Coronary artery (tissue), 2 donors: ENCODE data around the gene KCND2.

Source experiments
- DNase-seq: peaks from one replicate; pipeline ENCODE4 v3.0.0-alpha.2; 2017; ENCODE audit warnings: low spot score
- H3K27ac ChIP-seq, 2 donors: fragments of 200-600 bp; sonication (generic); one replicate each; pipeline ENCODE4 v1.5.1; 2016 to 2019
- H3K4me3 ChIP-seq: fragments of 200-600 bp; sonication (generic); 2 replicates; pipeline ENCODE4 v1.5.1; 2016; ENCODE audit warnings: mild to moderate bottlenecking, moderate library complexity
- CTCF ChIP-seq: fragments of 200-600 bp; sonication (generic); IDR thresholded peaks from one replicate; pipeline ENCODE4 v1.5.1; 2019; ENCODE audit warnings: antibody characterized with exemption

Gene KCND2

GRCh38 chr7:120304674-120305073, 31.7 kb downstream of the KCND2 start:
- Histone ChIP-seq H3K27ac (no peak overlapping the region), H3K4me3 (no peak overlapping the region)
- DNase-seq: no peak
- no peak for TF ChIP-seq CTCF

GRCh38 chr7:120307991-120308545, 35.1 kb downstream of the KCND2 start:
- Histone ChIP-seq H3K27ac (no peak overlapping the region), H3K4me3 (no peak overlapping the region)
- no peak for DNase-seq
- TF ChIP-seq CTCF: no peak

- no peak for DNase-seq
- Histone ChIP-seq H3K27ac (no peak overlapping the region), H3K4me3 (no peak overlapping the region)
- no peak for TF ChIP-seq CTCF
Observed at GRCh38 chr7:120311028-120311788, 38.2 kb downstream of the KCND2 start.

- TF ChIP-seq CTCF: no peak
- DNase-seq: no peak
- H3K27ac ChIP-seq: no peak overlapping the region
- no peak overlapping the region for H3K4me3 ChIP-seq
Observed at GRCh38 chr7:120320218-120320961, 47.4 kb downstream of the KCND2 start.

GRCh38 chr7:120327054-120327453, 54.1 kb downstream of the KCND2 start:
- Histone ChIP-seq H3K27ac (no peak overlapping the region), H3K4me3 (no peak overlapping the region)
- DNase-seq: no peak
- no peak for TF ChIP-seq CTCF

- DNase-seq: no peak
- Histone ChIP-seq H3K27ac (no peak overlapping the region), H3K4me3 (no peak overlapping the region)
- no peak for TF ChIP-seq CTCF
Observed at GRCh38 chr7:120332433-120332832, 59.5 kb downstream of the KCND2 start.

- DNase-seq: no peak
- no peak for TF ChIP-seq CTCF
- Histone ChIP-seq H3K4me3 (no peak overlapping the region), H3K27ac (no peak overlapping the region)
Observed at GRCh38 chr7:120334475-120334874, 61.5 kb downstream of the KCND2 start.
